Adrenal gland (tissue), 12 donors: ENCODE measurements around the gene PLXDC2. TPM values are rescaled to one million over a fixed set of nuclear protein-coding genes. Genes with fewer than 3 reads are reported as not detected.

Source experiments
- DNase-seq, 7 donors: peaks; one replicate each; pipeline ENCODE4 v3.0.0-alpha.2; 2019 to 2020
- H3K27ac ChIP-seq, 5 donors: fragments of 200-600 bp; sonication (generic) in 4 of 5; 1 replicate in 3 of 5; 2 replicates in 2 of 5; pipeline versions ENCODE4 v1.5.1 to v1.8.0; 2016 to 2020; ENCODE audit warnings: mild to moderate bottlenecking in 1 of 5
- H3K27me3 ChIP-seq: fragments of 200-600 bp; 2 replicates; pipeline ENCODE4 v1.8.0; 2021
- H3K36me3 ChIP-seq, 2 donors: fragments of 200-600 bp; replicated peaks in 1 of 2; 1 replicate in 1 of 2; 2 replicates in 1 of 2; pipeline versions ENCODE4 v1.5.1 to v1.8.0; 2018 to 2022
- H3K4me1 ChIP-seq, 2 donors: fragments of 200-600 bp; replicated peaks in 1 of 2; 1 replicate in 1 of 2; 2 replicates in 1 of 2; pipeline versions ENCODE4 v1.5.1 to v1.8.0; 2018 to 2021
- H3K4me3 ChIP-seq, 4 donors: fragments of 200-600 bp; sonication (generic) in 3 of 4; one replicate each; pipeline ENCODE4 v1.5.1; 2016 to 2018
- H3K9me3 ChIP-seq, 3 donors: fragments of 200-600 bp; sonication (generic) in 1 of 3; replicated peaks in 1 of 3; 1 replicate in 2 of 3; 2 replicates in 1 of 3; pipeline versions ENCODE4 v1.5.1 to v1.8.0; 2016 to 2021
- CTCF ChIP-seq, 6 experiments: fragments of 450-650 bp in 4 of 6; fragments of 200-600 bp in 2 of 6; sonication (generic) in 1 of 6; IDR thresholded peaks; 1 replicate in 5 of 6; 2 replicates in 1 of 6; pipeline versions ENCODE4 v1.5.1 to v1.8.0; 2016 to 2021; ENCODE audit warnings: antibody characterized with exemption in 6 of 6, mild to moderate bottlenecking in 2 of 6, moderate library complexity in 1 of 6
- POLR2A ChIP-seq, 2 donors: fragments of 450-650 bp; IDR thresholded peaks; one replicate each; pipeline ENCODE4 v1.6.1; 2017; ENCODE audit warnings: antibody characterized with exemption in 2 of 2, mild to moderate bottlenecking in 2 of 2, moderate library complexity in 1 of 2
- WGBS, 4 donors: extraction: QIAGEN DNeasy Blood & Tissue Kit in 2 of 4; methylation state at CpG; one replicate each; pipeline versions ENCODE4 v1.1.5 to v1.1.7; 2013 to 2017; 5-methylcytosine and 5-hydroxymethylcytosine counted together
- intact Hi-C, 2 donors: fragments of 100-400 bp; cut with DNase I; formaldehyde crosslinking; loops; one replicate each; pipeline versions ENCODE4 v1.14.1 to v1.15.0; 2022 to 2023
- polyA plus RNA-seq, 3 donors: library from polyadenylated mRNA; stranded (reverse); fragments of 200-250 nt in 2 of 3; fragments of 350-450 nt in 1 of 3; fragmentation: Illumina TruSeq in 1 of 3; extraction: RNeasy Lipid Tissue Mini Kit (QIAGEN cat#74804) in 1 of 3; gene quantifications; one replicate each; pipeline ENCODE4 v1.2.3, GENCODE V29; 2013 to 2014
- total RNA-seq, 9 donors: library from RNA; depleted of rRNA in 4 of 9; stranded (reverse); fragments of >200 nt in 4 of 9; fragments of 120-200 nt in 1 of 9; fragmentation: NEBNext Ultra II Directional in 1 of 9; extraction: Animal tissue kit (Norgen Biotek cat#: 25700) in 1 of 9; gene quantifications; one replicate each; pipeline versions ENCODE4 v1.1.0 to v1.2.4, GENCODE V29; 2013 to 2023
- donor health status: healthy with polysubstance abuse.
- donor health status: Bipolar disorder and iron deficiency.
- donor health status: DM: yes; HTN: yes; CAD: no.
- donor health status: DM: no; HTN: no; CAD: no.
- donor health status: DM: no; HTN: no; CAD: no.
- donor health status: DM: yes; HTN: yes; CAD: no.

PLXDC2 gene
- total and polyA plus RNA-seq, 12 donors: 12.1 to 127 (median 75.1) TPM

DNA sequence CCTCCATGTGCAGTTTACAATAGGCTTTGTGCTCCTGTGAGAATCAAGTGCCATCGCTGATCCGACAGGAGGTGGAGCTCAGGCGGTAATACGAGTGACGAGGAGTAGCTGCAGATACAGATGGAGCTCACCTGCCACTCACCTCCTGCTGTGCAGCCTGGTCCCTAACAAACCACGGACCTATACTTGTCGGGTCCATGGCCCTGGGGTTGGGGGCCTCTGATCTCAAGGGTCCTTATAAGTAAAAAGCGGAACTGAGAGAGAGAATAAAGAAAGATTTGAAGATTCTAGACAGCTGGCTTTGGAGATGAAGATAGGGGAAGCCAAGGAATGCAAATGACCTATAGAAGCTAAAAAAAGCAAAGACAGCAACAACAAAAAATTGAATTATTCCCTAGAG lies 130.6 kb downstream of the PLXDC2 start:
- H3K27me3 ChIP-seq: no peaks in the 10 kb centered on the region
- intact Hi-C loops: no loop called here
- peaks cover 34 to 37% of the 10 kb centered on the region in 2 donors for H3K4me1 ChIP-seq
- peak overlapping the region in 2 of 5 donors; percentile 29 to 57 for H3K27ac ChIP-seq
- DNase-seq: no peak
- no peaks in the 10 kb centered on the region for H3K9me3 ChIP-seq
- no peak overlapping the region for H3K4me3 ChIP-seq
- no peak for TF ChIP-seq CTCF (IDR thresholded peaks at IDR 0.05)
- no peak for TF ChIP-seq POLR2A (IDR thresholded peaks at IDR 0.05)
- H3K36me3 ChIP-seq: no peaks in the 10 kb centered on the region
- WGBS, 4 donors: 86 to 91% (median 87%) methylated on average over 5 to 8 of the region's 8 CpGs

DNA sequence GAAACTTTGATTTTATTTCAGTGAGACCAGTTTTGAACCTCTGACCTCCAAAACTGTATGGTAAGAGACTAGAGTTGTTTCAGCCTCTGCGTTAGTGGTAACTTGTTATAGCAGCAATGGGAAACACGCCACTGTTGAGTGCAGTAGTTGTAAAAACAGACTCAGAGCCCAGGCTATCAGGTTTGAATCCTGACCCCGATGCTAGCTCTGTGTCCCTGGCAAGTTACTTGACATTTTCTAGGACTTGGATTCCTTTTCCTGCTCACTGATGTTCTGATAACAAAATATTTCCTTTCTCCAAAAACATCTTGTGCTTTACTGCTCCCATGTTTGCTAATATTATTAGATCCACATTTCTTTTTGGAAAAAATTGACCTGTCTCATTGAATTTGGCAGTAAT lies 131.0 kb downstream of the PLXDC2 start:
- H3K36me3 ChIP-seq: no peaks in the 10 kb centered on the region
- WGBS, 4 donors: 23 to 31% (median 25%) methylated on average over 3 of the region's 3 CpGs
- H3K4me3 ChIP-seq: no peak overlapping the region
- no peaks in the 10 kb centered on the region for H3K27me3 ChIP-seq
- intact Hi-C loops: no loop called here
- H3K27ac ChIP-seq: peak overlapping the region in 2 of 5 donors; percentile 29 to 57
- DNase-seq: no peak
- H3K9me3 ChIP-seq: no peaks in the 10 kb centered on the region
- H3K4me1 ChIP-seq: peaks cover 33 to 37% of the 10 kb centered on the region in 2 donors
- TF ChIP-seq POLR2A (IDR thresholded peaks at IDR 0.05) (no peak), CTCF (IDR thresholded peaks at IDR 0.05) (no peak)

DNA sequence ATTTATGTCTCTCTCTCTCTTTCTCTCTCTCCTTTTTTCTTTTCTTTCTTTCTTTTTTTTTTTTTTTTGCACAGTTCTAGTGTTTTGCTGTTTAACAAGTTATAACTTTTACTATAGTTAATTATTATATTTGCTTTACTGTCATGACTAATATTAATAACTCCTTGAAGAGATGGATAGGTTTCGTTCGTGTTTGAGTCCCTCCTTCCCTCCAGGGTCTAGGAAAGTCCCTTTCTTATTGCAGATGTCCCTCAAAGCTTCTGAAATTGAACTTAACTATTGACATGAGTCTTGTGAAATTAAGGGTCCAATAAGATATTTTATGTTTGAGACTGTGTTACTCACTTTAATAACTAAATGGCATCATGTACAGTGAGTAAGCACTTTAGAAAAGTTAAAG lies 131.4 kb downstream of the PLXDC2 start:
- no peak for TF ChIP-seq POLR2A (IDR thresholded peaks at IDR 0.05)
- 38 to 71% (median 51%) methylated on average over 2 of the region's 2 CpGs for WGBS, 4 donors
- no peaks in the 10 kb centered on the region for H3K27me3 ChIP-seq
- H3K4me1 ChIP-seq: peaks cover 33 to 41% of the 10 kb centered on the region in 2 donors
- H3K9me3 ChIP-seq: no peaks in the 10 kb centered on the region
- intact Hi-C loops: no loop called here
- DNase-seq: no peak
- peak overlapping the region in 2 of 5 donors; percentile 2 to 29 for H3K27ac ChIP-seq
- no peaks in the 10 kb centered on the region for H3K36me3 ChIP-seq
- H3K4me3 ChIP-seq: no peak overlapping the region

- TF ChIP-seq POLR2A (IDR thresholded peaks at IDR 0.05) (no peak), CTCF (IDR thresholded peaks at IDR 0.05) (no peak)
- H3K36me3 ChIP-seq: no peaks in the 10 kb centered on the region
- no peak for DNase-seq
- H3K9me3 ChIP-seq: no peaks in the 10 kb centered on the region
- H3K4me1 ChIP-seq: peaks cover 5 to 34% of the 10 kb centered on the region in 2 donors
- 68 to 79% (median 73%) methylated on average over 7 of the region's 7 CpGs for WGBS, 4 donors
- intact Hi-C loops: no loop called here
- no peaks in the 10 kb centered on the region for H3K27me3 ChIP-seq
- H3K27ac ChIP-seq: peak overlapping the region in 1 of 5 donors; percentile 27
- H3K4me3 ChIP-seq: no peak overlapping the region
These were observed 136.2 kb downstream of the PLXDC2 start for GRCh38 chr10:19952224-19953010.

- H3K4me1 ChIP-seq: peaks cover 8 to 44% of the 10 kb centered on the region in 2 donors
- H3K9me3 ChIP-seq: no peaks in the 10 kb centered on the region
- no peak for DNase-seq
- no peak for TF ChIP-seq POLR2A (IDR thresholded peaks at IDR 0.05)
- TF ChIP-seq CTCF (IDR thresholded peaks at IDR 0.05): no peak
- H3K27ac ChIP-seq: no peak overlapping the region
- WGBS, 4 donors: 90 to 98% (median 97%) methylated on average over 2 of the region's 2 CpGs
- H3K27me3 ChIP-seq: no peaks in the 10 kb centered on the region
- H3K4me3 ChIP-seq: no peak overlapping the region
- intact Hi-C loops: no loop called here
- H3K36me3 ChIP-seq: no peaks in the 10 kb centered on the region
These were observed 138.4 kb downstream of the PLXDC2 start for GRCh38 chr10:19954601-19955000.
